ENCODE data around the gene ABCC1. TPM values are rescaled to one million over a fixed set of nuclear protein-coding genes. Genes with fewer than 3 reads are reported as not detected.

Gene ABCC1
- total RNA-seq, 1 experiment from 2014 or later, result 139 TPM

DNA sequence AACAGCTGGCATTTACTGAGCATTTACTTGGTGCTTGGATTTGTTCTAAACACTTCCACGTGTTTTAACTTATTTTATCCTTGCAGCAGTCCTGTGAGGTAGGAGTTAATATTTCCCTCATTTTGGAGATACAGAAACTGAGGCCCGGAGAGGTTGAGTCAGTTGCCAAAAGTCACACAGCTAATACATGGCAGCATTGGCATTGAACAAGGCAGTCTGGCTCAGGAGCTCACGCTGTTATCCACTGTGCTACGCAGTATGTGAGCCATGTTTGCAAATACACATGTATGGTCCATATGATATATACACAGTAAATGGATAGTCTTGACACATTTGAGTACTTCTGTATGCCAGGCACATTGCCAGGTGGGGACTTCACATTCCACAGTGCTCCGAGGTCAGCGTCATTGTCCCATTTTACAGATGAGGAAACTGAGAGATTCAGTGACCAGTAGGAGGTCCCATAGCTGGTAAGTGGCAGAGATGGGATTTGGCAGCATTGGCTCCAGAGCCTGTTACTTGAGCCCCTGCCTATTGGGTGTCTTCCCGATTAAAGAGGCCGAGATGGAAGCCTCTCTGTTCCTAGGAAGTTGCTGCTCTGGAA lies 163.1 kb downstream of the ABCC1 start:
- no TSS peak for BruUV-seq (replicated peaks)
- ChIA-PET CTCF (no interaction called here), POLR2A (ENCODE audit: unreplicated experiment) (no interaction called here)
- H3F3A ChIP-seq (ENCODE audit: insufficient read depth, low read depth), result peaks cover 15% of the 10 kb centered on the region; the same call in 1 of the 2 replicates
- no peak overlapping the region for H3K4me2 ChIP-seq
- H3K9me2 ChIP-seq (ENCODE audit: insufficient read depth), result no peaks in the 10 kb centered on the region
- peaks cover 17% of the 10 kb centered on the region for H4K20me1 ChIP-seq (ENCODE audit: insufficient read depth)
- intact Hi-C loops (cut with micrococcal nuclease; ENCODE audit: unreplicated experiment), result no loop called here
- no peak overlapping the region for H3K27ac ChIP-seq
- DNase-seq, result no peak
- no peaks in the 10 kb centered on the region for H3K79me2 ChIP-seq (ENCODE audit: low read depth)
- H3K9me3 ChIP-seq (ENCODE audit: insufficient read depth, low read depth), result no peaks in the 10 kb centered on the region
- TF ChIP-seq EZH2 (IDR thresholded peaks at IDR 0.05; ENCODE audit: low read depth), result no peak
- TF ChIP-seq, protein P1, sequence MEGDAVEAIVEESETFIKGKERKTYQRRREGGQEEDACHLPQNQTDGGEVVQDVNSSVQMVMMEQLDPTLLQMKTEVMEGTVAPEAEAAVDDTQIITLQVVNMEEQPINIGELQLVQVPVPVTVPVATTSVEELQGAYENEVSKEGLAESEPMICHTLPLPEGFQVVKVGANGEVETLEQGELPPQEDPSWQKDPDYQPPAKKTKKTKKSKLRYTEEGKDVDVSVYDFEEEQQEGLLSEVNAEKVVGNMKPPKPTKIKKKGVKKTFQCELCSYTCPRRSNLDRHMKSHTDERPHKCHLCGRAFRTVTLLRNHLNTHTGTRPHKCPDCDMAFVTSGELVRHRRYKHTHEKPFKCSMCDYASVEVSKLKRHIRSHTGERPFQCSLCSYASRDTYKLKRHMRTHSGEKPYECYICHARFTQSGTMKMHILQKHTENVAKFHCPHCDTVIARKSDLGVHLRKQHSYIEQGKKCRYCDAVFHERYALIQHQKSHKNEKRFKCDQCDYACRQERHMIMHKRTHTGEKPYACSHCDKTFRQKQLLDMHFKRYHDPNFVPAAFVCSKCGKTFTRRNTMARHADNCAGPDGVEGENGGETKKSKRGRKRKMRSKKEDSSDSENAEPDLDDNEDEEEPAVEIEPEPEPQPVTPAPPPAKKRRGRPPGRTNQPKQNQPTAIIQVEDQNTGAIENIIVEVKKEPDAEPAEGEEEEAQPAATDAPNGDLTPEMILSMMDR (conservative IDR thresholded peaks at IDR 0.05), result no peak
- H3K36me3 ChIP-seq (ENCODE audit: low read depth), result peaks cover 23% of the 10 kb centered on the region
- H2AFZ ChIP-seq, result no peak overlapping the region
- H3K4me3 ChIP-seq, result no peak overlapping the region
- H3K27me3 ChIP-seq (ENCODE audit: insufficient read depth, low read depth), result no peaks in the 10 kb centered on the region
- no peaks in the 10 kb centered on the region for H3K4me1 ChIP-seq (replicated peaks; ENCODE audit: insufficient read depth)

DNA sequence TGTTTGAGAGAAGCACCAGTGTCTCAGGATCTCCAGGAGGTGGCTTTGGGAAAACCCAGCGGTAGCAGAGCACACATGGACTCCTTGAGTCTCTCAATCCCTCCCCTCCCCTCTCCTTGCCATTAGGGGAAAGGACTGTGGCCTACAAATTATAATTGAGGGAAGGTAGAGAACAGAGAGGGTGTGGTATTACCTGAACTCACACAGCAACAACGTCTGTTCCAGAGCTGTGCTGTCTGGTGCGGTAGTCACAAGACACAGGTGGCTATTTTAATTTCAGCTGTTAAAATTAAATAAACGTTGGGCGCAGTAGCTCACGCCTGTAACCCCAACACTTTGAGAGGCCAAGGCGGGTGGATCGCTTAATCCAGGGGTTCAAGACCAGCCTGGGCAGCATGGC lies 163.7 kb downstream of the ABCC1 start:
- TF ChIP-seq EZH2 (IDR thresholded peaks at IDR 0.05; ENCODE audit: low read depth), result no peak
- TF ChIP-seq, protein P1 (conservative IDR thresholded peaks at IDR 0.05), result no peak
- Histone ChIP-seq H3K27ac (no peak overlapping the region), H4K20me1 (ENCODE audit: insufficient read depth) (peaks cover 17% of the 10 kb centered on the region), H3K4me3 (no peak overlapping the region), H3K9me2 (ENCODE audit: insufficient read depth) (no peaks in the 10 kb centered on the region), H3K4me2 (no peak overlapping the region), H3K4me1 (replicated peaks; ENCODE audit: insufficient read depth) (no peaks in the 10 kb centered on the region), H2AFZ (no peak overlapping the region), H3K79me2 (ENCODE audit: low read depth) (no peaks in the 10 kb centered on the region), H3K9me3 (ENCODE audit: insufficient read depth, low read depth) (no peaks in the 10 kb centered on the region), H3F3A (ENCODE audit: insufficient read depth, low read depth) (peaks cover 15% of the 10 kb centered on the region; the same call in 1 of the 2 replicates), H3K27me3 (ENCODE audit: insufficient read depth, low read depth) (no peaks in the 10 kb centered on the region), H3K36me3 (ENCODE audit: low read depth) (peaks cover 28% of the 10 kb centered on the region)
- no peak for DNase-seq
- intact Hi-C loops (cut with micrococcal nuclease; ENCODE audit: unreplicated experiment), result no loop called here
- ChIA-PET CTCF (no interaction called here), POLR2A (ENCODE audit: unreplicated experiment) (interaction anchor here (0.6 kb wide), 1 partner anchor 246 kb away, joined by 5 read pairs; no protein-coding TSS in a partner anchor)
- BruUV-seq (replicated peaks), result no TSS peak

DNA sequence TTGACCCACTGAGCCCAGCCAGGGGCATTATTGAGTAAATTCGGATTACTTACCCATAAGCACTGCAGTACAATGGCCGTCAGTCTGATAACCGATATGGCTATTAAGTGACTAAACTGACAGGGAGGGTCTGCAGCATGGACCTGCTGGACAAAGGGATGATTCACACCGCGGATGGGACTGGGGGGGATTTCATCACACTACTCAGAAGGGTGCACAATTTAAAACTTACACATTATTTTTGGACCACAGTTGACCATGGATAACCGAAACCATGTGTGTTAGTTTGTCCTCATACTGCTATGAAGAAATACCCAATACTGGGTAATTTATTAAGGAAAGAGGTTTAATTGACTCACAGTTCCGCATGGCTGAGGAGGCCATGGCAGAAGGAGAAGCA lies 167.4 kb downstream of the ABCC1 start:
- no TSS peak for BruUV-seq (replicated peaks)
- no peak for TF ChIP-seq EZH2 (IDR thresholded peaks at IDR 0.05; ENCODE audit: low read depth)
- TF ChIP-seq, protein P1 (conservative IDR thresholded peaks at IDR 0.05), result no peak
- Histone ChIP-seq H3K4me1 (replicated peaks; ENCODE audit: insufficient read depth) (no peaks in the 10 kb centered on the region), H4K20me1 (ENCODE audit: insufficient read depth) (peaks cover 6% of the 10 kb centered on the region), H3F3A (ENCODE audit: insufficient read depth, low read depth) (peaks cover 22% of the 10 kb centered on the region), H3K9me2 (ENCODE audit: insufficient read depth) (no peaks in the 10 kb centered on the region), H3K36me3 (ENCODE audit: low read depth) (peaks cover 33% of the 10 kb centered on the region), H3K9me3 (ENCODE audit: insufficient read depth, low read depth) (no peaks in the 10 kb centered on the region), H3K27me3 (ENCODE audit: insufficient read depth, low read depth) (no peaks in the 10 kb centered on the region), H2AFZ (no peak overlapping the region), H3K4me2 (no peak overlapping the region), H3K79me2 (ENCODE audit: low read depth) (no peaks in the 10 kb centered on the region), H3K4me3 (no peak overlapping the region), H3K27ac (no peak overlapping the region)
- intact Hi-C loops (cut with micrococcal nuclease; ENCODE audit: unreplicated experiment), result no loop called here
- no peak for DNase-seq
- ChIA-PET POLR2A (ENCODE audit: unreplicated experiment) (no interaction called here), CTCF (no interaction called here)
